Umbilical cord (tissue), 2 donors: Measurements from ENCODE around the gene SLC38A10. TPM values are rescaled to one million over a fixed set of nuclear protein-coding genes. Genes with fewer than 3 reads are reported as not detected.
"Not testable (repeated sequence)": the region's sequence is repeated elsewhere in the genome, so short reads cannot be mapped to it uniquely, and the experiment has no call there.

Experiments used
- DNase-seq: peaks from one replicate; pipeline ENCODE4 v3.0.0-alpha.2; 2015; ENCODE audit warnings: low spot score
- total RNA-seq: library from RNA; depleted of rRNA; stranded (reverse); fragments of >200 nt; gene quantifications from one replicate; pipeline ENCODE4 v1.2.3, GENCODE V29; 2014; ENCODE audit warnings: low replicate concordance; ENCODE audit not compliant: insufficient read depth

SLC38A10 gene
- total RNA-seq, 1 donor from 2014 or later, result 48.6 TPM

DNA sequence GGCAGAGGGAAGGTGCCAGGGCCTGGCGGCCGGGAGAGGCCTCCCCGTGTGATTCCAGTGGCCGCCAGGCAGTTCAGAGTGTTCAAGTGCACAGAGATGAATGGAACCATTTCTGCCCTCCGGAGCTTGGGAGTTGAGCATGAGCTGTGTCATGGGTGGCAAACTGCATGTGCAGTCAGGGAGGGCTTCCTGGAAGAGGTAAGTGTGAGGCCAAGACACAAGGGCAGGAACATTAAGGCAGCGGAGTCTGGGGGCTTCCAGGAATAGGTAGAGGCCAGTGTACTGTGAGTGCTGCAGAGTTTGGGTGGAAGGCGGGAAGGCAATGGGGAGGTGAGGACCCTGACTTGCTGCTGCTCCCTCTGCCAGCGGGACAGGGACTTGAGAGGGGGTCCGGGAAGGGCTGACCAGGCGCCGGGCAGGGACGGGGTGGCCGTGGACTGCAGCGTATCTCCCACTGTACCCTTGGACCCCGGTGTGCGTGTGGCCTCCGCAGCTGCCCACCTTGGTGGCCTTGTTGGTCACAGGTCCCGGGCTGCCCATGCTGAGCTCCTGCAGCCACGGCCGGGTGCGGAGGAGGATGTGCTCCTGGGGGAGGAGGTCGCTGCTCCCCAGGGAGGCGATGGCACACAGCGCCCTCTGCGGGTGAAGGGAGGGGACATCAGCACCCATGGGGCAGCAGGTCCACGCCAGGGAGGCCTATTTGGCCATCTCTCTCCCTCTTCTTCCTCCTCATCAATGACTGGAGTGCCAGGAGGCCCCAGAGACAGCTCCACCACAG is 64.9 kb downstream of the SLC38A10 start:
- DNase-seq, result no peak

DNA sequence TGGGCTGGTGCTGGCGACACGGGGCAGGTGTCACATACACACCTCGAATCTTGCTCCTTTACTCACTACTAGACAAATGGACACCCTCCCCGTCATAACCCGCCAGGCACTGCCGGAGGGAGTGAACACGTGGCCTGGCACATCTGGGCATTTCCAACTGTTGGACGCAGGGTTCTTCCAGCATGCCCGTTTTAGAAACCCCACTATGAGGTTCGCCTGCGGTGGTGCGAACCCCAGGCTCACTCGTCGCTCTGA is 65.5 kb downstream of the SLC38A10 start:
- no peak for DNase-seq

DNA sequence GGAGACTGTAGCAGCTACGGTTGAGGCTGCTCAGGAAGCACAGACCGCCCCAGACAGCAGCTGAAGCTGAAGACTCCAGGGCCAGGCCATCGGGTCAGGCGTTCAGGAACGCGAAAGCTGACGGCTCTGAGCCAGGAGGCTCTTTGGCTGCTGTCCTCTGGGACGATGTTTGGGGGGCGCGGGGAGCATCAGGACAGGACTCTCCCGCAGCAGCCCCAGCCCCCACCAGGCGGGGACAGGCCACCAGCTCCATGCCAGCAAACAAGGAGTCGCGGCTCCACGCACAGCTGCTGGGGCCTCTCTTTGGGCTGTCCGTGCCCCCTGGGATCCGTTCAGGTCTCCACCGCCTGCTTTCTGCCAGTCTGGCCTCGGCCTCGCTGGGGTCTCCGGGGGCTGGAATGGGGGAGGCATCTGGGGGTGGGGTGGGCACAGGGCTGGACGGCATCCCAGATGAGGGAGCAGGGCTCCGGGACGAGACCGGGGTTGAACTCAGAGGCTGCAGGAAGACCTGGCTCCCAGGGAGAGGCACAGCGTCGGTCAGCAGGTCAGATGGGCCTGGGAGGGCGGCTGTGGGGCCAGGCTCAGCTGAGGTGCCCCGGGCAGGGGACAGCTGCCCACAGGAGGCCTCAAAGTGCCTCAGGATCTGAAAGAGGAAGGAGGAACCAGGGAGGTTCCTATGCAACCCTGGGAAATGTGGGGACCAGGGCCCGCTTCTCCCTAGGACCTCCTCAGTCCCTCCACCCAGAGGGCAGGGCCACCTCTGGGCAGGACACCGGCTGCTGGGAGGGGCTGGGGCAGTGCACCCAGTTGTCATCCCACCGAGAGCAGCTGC is 66.1 kb downstream of the SLC38A10 start:
- DNase-seq, result no peak

DNA sequence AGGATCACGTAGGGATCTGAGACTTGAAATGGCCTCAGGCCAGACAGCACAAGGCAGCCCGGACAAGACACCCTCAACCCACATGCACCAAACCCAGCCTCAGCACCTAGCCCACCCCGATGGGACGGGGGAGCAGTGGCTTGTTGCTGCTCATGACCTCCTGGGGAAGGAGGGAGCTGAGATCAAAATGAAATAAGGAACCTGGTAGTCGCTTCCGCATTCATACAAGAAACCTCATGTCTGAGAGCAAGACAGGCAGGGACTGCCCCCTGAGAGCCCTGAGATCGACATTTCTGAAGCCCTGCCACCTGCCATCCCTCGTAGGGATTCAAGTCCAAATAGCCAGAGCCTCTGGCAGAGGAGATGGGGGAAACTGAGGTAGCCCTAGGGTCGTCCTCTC is 66.7 kb downstream of the SLC38A10 start:
- DNase-seq, result peak; percentile 31

- DNase-seq, result not testable (repeated sequence)
These were observed 67.5 kb downstream of the SLC38A10 start for GRCh38 chr17:81227630-81228029.

- peak; percentile 10 for DNase-seq
These were observed 71.4 kb downstream of the SLC38A10 start for GRCh38 chr17:81223762-81224130.

DNA sequence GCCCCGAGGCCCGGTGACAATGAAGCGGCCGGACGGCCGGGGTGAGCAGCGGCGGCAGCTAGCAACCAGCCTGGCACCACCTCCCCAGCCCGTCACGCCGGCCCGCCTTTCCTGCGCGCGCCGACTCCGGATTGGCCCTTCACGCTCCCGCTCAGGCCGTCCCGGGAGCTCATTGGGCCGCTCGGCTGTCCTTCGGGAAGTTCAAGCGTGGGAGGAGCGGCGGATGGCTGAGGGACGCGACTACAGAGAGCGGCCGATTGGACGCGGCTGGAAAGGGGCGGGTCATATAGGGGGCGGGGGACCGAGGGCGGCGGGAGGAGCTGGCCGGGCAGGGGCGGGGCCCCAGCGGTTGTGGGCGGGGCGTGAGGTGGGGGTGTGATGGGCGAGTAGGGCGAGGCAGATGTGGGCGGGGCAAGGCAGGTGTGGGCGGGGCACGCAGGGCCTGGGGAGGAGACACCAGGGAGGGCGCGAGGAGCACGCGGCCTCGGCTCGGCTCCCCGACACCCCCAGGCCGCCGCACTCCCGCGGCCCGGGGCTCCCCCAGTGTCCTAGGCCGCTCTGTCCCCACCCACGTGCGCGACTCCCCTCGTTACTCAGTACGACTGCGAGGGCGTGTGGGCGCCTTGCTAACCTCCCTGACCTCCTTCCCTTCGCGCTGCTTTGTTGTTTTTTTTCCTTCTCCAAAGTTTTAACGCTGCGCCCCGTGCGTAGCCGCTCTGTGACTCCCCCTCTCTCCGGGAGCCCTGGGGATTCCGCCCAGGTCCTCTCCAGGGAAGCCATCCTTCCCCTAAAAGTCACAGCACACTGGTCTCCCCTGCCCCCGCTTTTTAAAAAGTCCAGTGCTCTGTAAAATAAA is 72.0 kb downstream of the SLC38A10 start, which contains the start of gene CEP131:
Gene CEP131 (minus strand): TSS at position 60 of the 856 bp plus-strand sequence. CDS start 2,909 bp downstream, outside the sequence.
- peak; percentile 99 for DNase-seq

DNA sequence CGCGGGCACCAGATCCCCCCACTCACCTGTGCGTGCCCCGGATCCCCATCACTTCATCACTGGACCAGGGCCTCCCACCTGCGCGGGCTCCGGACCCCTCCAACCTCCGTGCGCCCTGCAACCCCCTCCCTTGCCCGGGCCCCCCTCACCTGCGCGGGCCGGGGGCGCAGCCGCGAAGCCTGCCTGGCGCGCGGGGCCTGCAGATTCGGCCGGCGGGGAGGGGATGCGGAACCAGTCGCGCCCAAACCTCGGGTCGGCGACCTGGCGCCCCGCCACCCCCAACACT is 72.5 kb downstream of the SLC38A10 start:
- DNase-seq, result no peak

DNA sequence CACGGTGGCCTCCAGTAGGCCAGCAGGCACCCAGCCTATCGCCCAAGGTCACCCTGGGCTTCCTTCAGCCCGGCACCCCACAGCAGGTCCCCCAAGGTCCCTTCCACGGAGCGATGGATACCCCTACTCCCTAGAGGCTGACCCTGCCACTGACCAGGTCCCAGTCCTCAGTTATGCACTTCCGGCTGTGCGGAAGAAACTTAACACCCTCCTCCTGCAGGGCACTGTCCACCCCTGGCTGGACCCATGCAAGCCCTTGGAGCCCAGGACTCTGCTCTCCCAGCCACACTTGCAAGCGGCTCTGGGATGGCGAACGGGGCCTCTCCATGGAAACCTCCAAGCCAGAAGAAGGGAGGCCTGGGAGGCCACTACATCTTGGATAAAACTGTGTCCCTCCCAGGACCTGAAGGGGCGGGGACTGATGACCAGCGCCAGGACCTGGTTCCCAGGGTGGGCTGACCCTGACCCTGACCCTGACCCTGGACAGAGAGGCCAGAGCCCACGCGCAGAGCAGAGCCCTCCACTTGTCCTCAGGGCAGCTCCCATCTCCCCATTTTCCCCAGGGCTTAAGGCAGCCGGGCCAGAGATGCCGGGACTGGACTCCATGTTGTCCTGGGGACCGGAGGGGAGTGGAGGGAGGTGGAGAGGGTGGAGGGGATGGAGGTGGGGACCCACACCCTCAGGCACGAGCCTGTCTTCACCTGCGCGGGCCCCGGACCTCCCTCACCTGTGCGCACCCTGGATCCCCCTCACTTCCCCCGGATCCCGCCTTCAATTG is 73.1 kb downstream of the SLC38A10 start:
- DNase-seq, result no peak

- no peak for DNase-seq
These were observed 73.7 kb downstream of the SLC38A10 start for GRCh38 chr17:81221371-81221841.

DNA sequence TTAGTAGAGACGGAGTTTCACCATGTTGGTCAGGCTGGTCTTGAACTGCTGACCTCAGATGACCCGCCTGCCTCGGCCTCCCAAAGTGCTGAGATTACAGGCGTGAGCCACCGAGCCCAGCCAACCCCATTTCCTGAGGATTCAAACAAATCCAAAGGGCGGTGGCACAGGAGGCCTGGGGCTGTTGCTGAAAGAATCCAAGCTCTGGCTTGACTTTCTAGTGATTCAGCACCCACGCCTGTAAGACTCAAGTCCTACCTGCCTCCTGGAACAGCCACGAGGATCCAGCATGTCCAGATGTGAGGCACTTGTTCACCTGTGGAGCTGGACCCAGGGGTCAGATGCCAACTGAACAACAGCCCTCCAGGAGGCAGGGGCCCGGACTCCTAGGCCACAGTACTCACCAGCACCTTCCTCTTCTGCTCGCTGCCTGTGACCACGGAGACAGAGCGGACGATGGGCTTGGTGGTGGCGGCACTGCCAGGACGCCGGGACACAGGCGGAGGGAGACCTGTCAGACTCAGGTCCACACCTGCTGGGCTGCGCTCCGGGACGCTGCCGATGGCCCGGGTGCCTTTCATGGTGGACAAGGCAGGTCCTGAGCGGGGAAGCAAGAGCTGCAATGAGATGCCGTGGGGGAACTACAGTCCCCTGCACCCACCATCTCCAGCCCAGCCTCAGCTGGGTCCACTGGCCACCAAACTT is 75.5 kb downstream of the SLC38A10 start:
- no peak for DNase-seq

- DNase-seq, result no peak
These were observed 76.1 kb downstream of the SLC38A10 start for GRCh38 chr17:81218991-81219390.

- no peak for DNase-seq
These were observed 76.6 kb downstream of the SLC38A10 start for GRCh38 chr17:81218459-81218858.

DNA sequence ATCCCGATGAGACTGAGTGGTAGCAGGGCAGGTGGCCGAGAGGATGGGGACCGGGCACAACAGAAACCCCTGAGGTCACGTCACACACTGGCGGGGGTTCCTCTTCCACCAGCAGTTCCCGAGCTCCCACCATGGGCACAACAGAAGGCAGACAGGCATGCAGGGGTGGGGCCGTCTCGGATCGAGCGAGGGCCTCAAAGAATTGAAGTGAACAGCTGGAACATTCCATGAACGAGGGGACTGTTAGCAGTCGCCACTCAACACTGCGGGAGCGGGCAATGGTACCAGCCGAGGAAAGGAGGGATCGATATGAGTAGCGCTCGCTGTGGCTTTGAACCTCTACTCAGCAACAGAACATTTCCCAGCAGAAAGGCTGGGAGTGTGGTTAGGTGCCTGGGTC is 77.6 kb downstream of the SLC38A10 start:
- no peak for DNase-seq

GRCh38 chr17:81213978-81214377 is 81.1 kb downstream of the SLC38A10 start:
- DNase-seq, result no peak

DNA sequence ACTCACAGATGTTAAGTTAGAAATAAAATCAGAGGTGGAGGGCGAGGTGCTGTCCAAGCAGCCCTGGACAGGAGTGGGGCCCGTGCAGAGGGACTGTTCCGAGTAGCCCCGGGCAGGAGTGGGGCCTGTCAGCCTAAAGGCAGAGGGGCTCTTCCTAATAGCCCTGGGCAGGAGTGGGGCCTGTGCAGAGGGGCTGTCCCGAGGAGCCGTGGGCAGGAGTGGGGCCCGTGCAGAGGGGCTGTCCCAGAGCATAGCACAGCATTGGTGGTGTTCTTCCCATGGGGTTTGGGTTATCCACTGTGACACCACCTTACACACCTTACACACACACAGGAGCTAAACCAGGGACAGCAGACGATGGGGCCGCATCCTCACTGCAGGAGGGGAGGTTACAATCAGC is 82.7 kb downstream of the SLC38A10 start:
- no peak for DNase-seq

DNA sequence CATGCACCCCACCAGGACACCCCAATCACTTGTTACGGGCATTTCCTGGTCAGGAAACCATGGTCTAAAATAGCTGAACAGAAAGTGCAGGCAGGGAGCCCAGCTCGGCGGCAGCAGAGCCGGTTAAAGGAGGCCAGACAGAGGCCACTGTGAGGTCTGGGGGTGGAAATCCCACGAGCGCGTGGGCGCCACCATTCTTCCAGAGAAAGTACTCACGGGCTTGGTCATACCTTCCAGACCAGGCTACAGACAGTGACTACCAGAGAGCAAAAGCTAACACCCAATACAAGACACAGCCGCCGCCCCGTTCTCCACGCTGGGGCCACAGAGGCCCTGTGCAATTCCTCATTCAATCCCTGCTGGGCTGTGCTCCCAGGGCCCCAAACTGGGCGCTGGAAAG is 84.2 kb downstream of the SLC38A10 start:
- DNase-seq, result peak; percentile 41

GRCh38 chr17:81210466-81210865 is 84.6 kb downstream of the SLC38A10 start:
- DNase-seq, result no peak

- no peak for DNase-seq
These were observed 86.0 kb downstream of the SLC38A10 start for GRCh38 chr17:81209141-81209540.

DNA sequence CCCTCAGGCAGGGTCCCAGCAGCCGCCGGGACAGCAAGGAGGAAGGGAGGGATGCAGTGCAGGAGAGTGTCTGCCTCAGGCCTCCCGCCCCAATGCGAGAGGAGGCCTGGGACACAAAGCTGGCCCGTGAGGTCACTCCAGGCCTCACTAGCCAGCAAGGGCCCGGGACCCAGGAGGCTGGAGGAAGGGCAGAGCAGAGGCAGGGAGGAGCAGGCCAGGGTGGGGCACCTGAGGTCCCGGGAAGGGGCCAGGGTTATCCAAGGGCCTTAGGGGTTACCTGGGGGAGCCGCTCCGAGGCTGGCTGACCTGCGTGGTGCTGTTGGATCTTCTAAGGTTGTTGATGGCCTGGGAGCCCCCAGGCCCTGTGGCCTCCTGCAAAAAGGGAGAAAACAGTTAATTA is 86.5 kb downstream of the SLC38A10 start:
- no peak for DNase-seq
